T1000 (cell line): Measurements from ENCODE around the gene KLHL26.

ENCODE experiments used
- DNase-seq: peaks from one replicate; lab custom pipeline; 2025; ENCODE audit warnings: mixed read lengths; lab: John Stamatoyannopoulos, UW

The KLHL26 gene

DNA sequence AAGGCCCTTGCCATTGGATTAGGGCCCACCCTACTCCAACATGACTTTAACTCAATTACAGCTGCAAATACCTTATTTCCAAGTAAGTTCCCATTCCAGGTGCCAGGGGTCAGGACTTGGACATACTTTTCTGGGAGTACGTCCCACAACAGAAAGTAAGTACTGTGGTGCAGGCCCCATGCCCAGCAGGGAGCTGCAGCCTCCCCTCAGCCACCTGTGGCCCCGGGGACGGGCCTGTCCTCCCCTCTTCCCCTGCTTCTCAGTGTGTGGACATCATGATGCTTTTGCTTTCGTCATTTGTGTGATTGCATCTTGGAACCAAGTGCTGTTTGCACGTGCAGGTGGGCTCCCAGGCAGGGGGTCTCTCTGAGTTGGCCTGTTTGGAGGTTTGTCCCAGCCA lies 78.6 kb downstream of the KLHL26 start:
- DNase-seq, result no peak

DNA sequence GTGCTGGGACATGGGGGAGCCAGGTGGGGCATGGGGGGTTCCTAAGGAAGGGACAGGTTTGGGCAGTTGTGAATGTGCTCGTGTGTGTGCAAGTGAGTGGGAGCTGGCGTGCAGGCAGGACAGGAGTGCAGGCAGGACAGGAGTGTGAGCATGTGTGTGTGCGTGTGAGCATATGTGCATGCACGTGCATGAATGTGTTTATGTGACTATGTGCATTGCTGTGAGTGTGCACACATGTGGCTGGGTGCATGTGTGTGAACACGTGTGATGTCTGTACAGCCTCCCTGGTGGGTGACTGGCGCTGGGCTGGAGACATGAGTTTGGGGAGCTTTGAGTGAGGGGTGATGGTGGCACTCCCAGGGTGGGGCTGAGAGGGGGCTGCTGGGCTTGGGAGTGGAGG lies 80.0 kb downstream of the KLHL26 start:
- DNase-seq, result no peak

DNA sequence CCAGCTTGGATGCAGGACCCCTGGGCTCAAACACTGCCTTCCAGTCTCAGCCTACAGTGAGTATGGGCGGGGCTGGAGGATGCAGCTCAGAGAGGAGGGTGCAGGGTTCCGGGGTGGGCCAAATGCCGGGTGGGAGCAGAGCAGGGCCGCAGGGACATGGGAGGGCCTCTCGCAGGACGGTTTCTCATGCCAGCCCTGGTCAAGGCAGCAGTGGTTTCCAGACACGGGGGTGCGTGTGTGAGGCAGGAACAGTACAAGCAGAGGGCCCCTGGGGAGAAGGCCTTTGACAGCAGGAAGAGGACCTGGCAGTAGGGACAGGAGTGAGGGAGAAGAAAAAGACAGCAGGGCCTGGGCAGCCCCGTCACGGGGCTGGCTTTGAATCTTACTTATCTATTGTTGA lies 80.8 kb downstream of the KLHL26 start:
- DNase-seq, result no peak

DNA sequence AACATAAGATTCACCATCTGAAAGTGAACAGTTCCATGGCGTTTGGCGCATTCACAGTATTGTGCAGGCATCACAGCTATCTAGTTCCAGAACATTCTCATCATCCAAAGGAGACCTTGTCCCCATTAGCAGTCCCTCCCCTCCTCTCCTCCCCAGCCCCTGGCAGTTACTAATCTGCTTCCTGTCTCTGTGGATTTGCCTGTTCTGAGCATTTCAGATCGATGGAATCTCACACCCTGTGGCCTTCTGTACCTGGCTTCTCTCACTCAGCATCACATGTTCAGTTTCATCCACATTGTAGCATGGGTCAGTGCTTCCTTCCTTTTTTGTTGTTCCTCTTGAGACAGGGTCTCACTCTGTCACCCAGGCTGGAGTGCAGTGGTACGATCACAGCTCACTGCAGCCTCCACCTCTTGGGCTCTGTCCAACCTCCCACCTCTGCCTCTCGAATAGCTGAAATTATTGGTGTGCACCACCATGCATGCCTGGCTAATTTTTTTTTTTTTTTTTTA lies 81.2 kb downstream of the KLHL26 start:
- no peak for DNase-seq

DNA sequence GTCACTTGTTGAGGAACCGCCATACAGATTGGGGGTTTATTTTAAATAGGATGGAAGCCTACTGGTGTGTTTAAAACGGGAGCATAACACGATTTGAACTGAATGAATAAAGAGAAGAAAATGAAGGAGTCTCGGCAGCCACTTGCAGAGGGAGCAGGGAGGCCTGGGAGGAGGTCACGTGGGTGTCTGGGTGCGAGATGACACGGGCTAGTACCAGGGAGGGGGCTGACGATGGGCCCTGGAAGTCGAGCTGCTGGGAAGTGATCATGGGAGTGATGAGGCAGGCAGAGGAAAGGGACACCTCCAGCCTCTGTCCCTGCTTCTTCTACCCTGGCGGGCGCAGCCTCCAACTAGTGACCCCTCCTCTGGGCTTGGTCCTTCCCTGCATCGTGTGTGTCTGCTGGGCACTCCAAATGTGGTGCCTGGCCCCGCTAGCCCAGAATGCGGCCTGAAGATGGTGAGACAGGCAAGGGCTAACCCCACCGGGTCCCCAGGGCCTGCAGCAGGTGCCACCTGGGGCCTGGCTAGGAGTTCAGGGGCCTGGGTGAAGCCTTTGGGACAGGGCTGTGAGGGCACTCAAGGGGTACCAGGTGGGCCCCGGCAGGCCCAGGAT lies 82.1 kb downstream of the KLHL26 start:
- DNase-seq, result no peak

DNA sequence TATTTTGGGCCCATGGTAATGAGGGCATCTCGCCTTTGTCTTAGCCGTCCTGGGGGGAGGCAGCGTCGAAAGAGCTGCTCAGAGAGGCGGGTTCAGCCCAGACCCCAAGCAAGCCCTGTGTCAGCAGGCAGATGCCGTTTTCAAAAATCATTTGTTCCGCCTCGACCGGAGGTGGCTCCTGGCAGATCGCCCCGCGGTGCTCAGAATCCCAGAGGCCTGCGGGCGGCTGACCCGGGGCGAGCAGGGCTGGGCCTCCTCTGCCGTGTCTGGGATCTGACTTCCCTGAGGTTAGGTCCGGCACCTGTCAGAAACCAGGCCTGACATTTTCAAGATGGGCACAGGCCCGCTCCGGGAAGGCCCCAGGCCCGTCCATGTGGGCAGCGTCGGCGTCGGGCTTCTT lies 82.7 kb downstream of the KLHL26 start:
- DNase-seq, result no peak
